GM12875 (cell line): ENCODE data around the gene VANGL2.
"Not testable (repeated sequence)": the region's sequence is repeated elsewhere in the genome, so short reads cannot be mapped to it uniquely, and the experiment has no call there.

Experiments
- H3K4me3 ChIP-seq: one replicate; pipeline ENCODE4 v1.5.1; 2011; ENCODE audit warnings: low read depth, low read length, control low read depth
- CTCF ChIP-seq: IDR thresholded peaks from 2 replicates; pipeline ENCODE4 v1.5.1; 2011; ENCODE audit warnings: low read depth, mild to moderate bottlenecking, control low read depth, inconsistent platforms, low read length, moderate library complexity, borderline replicate concordance; ENCODE audit not compliant: insufficient read depth

Gene VANGL2

DNA sequence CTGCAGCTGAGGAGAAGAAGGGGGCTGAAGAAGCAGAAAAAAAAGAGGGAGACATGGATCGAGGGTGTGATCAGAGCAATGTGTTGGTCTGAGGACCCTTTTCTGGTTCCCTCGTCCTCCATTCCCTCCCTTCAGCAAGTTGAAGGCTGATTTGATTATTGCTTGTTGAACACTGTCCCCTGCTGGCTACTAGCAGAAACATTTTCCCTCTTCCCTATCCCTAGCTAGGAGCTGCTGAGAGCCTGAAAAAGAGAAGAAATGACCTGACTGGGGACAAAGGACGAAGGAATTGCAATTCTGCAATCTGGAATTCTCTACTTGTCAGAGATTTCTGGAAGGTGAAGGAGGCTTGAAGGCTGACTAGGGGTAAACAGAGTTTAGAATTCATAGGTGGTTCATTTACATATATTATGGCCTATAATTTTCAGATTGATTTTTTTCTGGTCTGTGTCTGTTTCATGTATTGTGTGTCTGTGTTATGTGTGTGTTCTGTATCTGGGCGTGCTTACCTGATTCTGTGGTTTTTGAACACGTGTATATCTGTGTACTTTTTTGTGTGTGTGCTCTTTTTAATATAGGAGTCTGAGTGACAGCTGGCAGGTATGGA, 23.7 kb upstream of the VANGL2 start:
- H3K4me3 ChIP-seq: no peak overlapping the region
- peak; percentile 92 for TF ChIP-seq CTCF

DNA sequence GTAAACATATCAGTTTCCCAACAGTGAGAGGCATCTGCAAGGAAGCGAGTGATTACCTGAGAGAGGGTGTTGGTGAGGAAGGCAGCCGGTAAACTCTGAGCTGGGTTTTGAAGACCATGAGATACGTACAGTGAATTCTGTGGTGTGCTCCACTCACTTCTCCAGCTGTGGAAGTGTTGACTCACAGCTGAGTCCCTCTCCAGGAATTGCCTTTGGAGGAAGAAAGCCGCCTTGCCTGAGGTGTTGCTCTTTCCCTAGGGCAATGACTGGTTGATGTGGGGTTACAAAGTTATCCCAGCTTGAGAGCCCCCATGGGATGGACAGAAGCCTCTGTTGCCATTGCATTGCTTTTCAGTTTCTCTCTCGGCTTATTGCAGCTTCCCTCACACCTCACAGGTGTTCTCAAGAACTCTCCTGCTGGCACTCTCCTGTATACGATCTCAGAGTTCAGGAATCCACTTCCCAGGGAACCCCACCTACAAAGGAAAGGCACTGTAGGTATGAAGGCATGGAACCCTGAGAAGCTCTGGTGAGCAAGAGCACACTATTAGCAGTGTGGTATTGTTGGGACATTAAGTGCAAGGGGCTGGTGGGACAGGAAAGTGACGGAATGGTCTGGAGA, 22.7 kb upstream of the VANGL2 start:
- no peak overlapping the region for H3K4me3 ChIP-seq
- TF ChIP-seq CTCF: no peak

DNA sequence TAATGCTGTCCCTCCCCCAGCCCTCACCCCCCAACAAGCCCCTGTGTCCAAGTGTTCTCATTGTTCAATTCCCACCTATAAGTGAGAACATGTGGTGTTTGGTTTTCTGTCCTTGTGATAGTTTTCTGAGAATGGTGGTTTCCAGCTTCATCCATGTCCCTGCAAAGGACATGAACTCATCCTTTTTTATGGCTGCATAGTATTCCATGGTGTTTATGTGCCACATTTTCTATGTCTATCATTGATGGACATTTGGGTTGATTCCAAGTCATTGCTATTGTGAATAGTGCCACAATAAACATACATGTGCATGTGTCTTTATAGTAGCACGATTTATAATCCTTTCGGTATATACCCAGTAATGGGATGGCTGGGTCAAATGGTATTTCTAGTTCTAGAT, 15.6 kb upstream of the VANGL2 start:
- H3K4me3 ChIP-seq: not testable (repeated sequence)

GRCh38 chr1:160388406-160388805, 12.0 kb upstream of the VANGL2 start:
- not testable (repeated sequence) for H3K4me3 ChIP-seq

DNA sequence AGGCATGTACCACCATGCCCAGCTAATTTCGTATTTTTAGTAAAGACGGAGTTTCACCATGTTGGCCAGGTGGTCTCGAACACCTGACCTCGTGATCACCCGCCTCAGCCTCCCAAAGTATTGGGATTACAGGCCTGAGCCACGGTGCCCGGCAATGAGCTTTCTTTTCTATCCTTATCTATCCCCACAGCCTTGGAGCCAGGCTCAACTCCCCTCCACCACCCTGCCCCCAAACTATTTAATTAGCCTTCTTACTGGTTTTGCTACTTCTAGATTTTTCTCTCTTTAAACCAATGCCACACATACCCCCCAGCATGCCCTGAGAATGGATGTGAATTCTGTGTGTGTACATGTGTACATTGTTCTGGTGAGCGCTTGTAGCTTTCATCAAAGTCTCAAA, 5.7 kb upstream of the VANGL2 start:
- no peak overlapping the region for H3K4me3 ChIP-seq
- TF ChIP-seq CTCF: no peak

DNA sequence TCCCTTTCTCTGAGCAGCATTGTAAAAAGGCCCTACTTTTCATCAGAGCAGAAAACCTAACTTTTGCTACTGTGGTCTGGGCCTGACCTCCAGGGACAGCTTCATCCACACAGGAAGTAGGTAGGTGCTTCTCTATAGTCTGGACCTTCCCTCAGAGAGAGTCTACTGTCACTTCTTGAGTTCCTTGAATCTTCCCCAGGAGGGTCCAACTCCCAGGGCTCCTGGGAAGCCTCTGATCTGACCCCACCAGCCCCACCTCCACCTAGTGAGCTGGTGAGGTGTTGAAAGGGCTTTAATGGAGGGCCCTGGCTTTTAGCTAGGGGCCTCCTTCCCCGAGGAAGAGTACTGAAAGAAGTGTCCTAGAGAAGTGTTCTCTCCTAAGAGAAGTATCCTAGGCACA, 2.7 kb upstream of the VANGL2 start:
- H3K4me3 ChIP-seq: no peak overlapping the region
- no peak for TF ChIP-seq CTCF

DNA sequence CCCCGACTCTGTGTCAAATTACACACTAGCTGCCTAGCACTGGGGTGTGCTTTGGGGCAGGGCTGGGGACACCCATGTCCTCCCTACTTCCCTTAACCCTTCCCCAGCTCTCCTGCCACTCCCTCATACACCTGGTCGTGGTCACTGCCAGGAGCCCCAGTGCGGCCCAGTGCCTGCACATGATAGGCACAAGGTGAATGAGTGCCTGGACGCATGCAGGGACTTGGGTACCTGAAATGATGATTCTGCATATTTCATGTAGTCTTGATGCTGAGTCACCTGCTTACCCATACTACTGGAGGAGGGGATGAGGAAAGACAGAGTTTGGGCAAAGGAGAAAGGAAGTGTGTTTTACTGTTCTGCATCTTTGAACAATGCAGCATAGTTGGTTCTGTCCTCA, 1.5 kb upstream of the VANGL2 start:
- H3K4me3 ChIP-seq: no peak overlapping the region
- TF ChIP-seq CTCF: no peak

- no peak overlapping the region for H3K4me3 ChIP-seq
- no peak for TF ChIP-seq CTCF
These were observed 681 bp upstream of the VANGL2 start for GRCh38 chr1:160399544-160400222.
